KG1 (cell line): ENCODE data around the gene ACP1.
"Not testable (repeated sequence)": the region's sequence is repeated elsewhere in the genome, so short reads cannot be mapped to it uniquely, and the experiment has no call there.

Experiments used
- DNase-seq: peaks from one replicate; lab custom pipeline; 2025; lab: John Stamatoyannopoulos, UW

The ACP1 gene

DNA sequence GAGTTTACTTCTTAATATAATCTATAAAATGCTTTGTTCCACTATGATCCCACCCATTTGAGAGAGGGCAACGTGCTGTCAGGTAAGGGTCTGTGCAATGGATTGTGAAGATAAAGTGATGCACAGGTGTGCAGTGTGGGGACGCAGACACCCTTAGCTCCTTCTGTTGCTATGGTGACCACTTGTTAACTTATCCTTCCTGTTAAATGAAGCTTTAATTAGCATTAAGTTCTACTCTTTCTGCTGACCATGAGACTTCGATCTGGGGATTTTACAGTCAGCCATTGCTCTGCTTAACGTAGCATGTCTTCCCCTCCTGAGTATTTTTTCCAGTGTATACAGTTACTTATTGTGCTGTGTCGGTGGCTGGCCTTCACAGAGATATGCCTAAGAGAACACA is 46.2 kb downstream of the ACP1 start:
- DNase-seq: no peak

- no peak for DNase-seq
Measured at GRCh38 chr2:313991-314390, 49.2 kb downstream of the ACP1 start.

GRCh38 chr2:314561-315336 is 50.0 kb downstream of the ACP1 start:
- DNase-seq: no peak

DNA sequence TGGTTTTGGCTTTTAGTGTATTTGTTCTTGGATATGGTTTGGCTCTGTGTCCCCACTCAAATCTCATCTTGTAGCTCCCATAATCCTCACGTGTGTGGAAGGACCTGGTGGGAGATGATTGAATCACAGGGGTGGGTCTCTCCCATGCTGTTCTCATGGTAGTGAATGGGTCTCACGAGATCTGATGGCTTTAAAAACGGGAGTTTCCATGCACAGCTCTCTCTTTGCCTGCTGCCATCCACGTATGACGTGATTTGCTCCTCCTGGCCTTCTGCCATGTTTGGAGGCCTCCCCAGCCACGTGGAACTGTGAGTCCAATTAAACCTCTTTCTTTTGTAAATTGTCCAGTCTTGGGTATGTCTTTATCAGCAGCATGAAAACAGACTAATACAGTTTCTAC is 51.2 kb downstream of the ACP1 start:
- DNase-seq: not testable (repeated sequence)

- DNase-seq: no peak
Measured at GRCh38 chr2:316381-316780, 51.6 kb downstream of the ACP1 start.

DNA sequence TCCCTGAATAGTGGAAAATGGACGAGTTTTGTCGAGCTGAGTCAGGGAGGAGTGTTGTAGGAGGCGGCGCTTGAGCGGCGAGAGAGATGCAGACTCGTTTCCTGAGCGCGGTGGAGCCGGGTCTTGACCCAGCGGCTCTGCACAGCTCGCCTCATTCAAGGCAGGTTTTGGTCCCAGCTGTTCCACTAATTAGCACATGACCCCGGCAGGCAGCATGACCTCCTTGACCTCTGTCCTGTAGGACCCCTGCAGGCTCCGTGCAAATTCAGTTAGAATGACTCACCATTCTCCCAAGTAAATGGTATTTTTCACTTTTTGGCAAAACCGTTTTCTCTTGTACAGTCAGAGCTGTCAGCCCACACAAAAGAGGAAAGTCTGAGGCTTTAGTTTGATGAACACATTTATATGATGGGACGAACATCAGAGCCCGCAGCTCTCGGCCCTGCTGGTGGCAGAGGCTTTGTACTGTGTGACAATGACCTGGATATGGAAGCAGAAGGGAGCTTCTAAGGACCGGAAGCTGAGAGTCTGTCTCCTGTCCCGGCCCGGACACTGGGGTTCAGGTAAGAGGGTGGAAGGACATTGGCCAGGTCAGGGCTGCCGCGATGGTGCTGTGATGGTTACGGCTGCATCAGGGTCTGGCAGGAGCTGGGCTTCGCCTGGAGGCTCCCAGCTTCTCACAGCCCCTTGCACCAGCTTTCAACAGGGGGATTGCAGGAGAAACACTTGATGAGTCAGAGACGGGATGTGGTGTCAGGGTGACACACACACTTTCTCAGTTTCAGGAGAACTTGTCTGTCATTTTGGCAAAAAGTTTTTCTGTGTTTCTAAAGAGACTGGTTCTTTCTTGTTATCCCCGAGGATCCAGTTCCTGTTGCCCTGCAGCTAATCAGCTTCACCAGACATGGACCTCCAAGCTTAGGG is 53.0 kb downstream of the ACP1 start:
- DNase-seq: no peak

DNA sequence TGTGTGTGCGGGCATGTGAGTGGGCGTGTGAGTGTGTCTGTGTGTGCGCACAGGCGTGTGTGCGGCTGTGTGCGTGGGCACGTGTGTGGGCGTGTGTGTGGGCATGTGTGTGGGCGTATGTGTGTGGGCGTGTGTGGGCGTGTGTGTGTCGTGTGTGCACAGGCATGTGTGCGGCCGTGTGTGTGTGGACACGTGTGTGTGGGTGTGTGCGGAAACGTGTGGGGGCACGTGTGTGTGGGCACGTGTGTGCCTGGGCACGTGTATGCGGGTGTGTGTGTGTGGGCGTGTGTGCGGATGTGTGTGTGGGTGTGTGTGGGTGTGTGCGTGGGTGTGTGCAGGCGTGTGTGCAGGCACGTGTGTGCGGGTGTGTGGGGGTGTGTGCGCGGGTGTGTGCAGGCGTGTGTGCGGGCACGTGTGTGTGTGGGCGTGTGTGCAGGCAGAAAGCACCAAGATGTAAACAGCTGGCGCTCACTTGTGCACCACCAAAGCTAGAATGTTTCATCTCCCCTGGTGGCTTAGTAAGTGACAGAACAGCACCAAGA is 54.4 kb downstream of the ACP1 start:
- DNase-seq: no peak

- DNase-seq: no peak
Measured at GRCh38 chr2:320561-320960, 55.8 kb downstream of the ACP1 start.

DNA sequence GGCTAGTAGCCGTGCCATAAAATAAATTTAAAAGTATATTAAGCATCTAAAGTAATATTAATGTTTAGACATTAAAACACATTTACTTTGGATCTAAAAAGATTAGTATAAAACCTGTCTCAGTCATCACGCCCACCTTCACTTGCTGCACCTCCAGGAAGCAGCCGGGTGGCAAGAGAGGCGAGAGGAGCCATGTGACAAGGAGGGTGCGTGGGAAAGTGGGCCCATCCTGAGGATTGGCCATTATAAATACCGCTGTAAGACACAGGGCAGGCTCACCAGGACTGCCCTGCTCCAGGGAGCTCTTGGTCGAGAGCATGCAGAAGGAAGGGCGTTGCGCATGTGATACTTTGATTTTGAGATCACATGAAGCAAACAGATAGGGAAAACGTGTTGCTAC is 57.6 kb downstream of the ACP1 start:
- DNase-seq: no peak

- no peak for DNase-seq
Measured at GRCh38 chr2:323035-323434, 58.3 kb downstream of the ACP1 start.
